Skeletal muscle tissue (tissue), 4 donors: Measurements from ENCODE around the gene GBA3. TPM values are rescaled to one million over a fixed set of nuclear protein-coding genes. Genes with fewer than 3 reads are reported as not detected.

Experiments used
- H3K27ac ChIP-seq: one replicate; pipeline ENCODE4 v1.7.0; 2013; ENCODE audit warnings: mild to moderate bottlenecking, low read depth, low read length, inconsistent platforms
- H3K27me3 ChIP-seq, 3 donors: one replicate each; pipeline ENCODE4 v1.7.0; 2013; ENCODE audit warnings: low read length in 3 of 3; ENCODE audit not compliant: control insufficient read depth in 3 of 3, insufficient read depth in 3 of 3
- H3K36me3 ChIP-seq, 3 donors: one replicate each; pipeline ENCODE4 v1.7.0; 2013; ENCODE audit warnings: low read length in 3 of 3; ENCODE audit not compliant: control insufficient read depth in 3 of 3, insufficient read depth in 3 of 3
- H3K4me1 ChIP-seq, 3 donors: one replicate each; pipeline ENCODE4 v1.7.0; 2013; ENCODE audit warnings: low read length in 3 of 3, mild to moderate bottlenecking in 3 of 3; ENCODE audit not compliant: control insufficient read depth in 3 of 3, insufficient read depth in 3 of 3
- H3K4me3 ChIP-seq, 3 donors: one replicate each; pipeline ENCODE4 v1.7.0; 2013; ENCODE audit warnings: low read length in 3 of 3
- H3K9ac ChIP-seq, 3 donors: one replicate each; pipeline ENCODE4 v1.7.0; 2013; ENCODE audit warnings: low read length in 3 of 3, mild to moderate bottlenecking in 3 of 3, moderate library complexity in 2 of 3, low read depth in 1 of 3
- H3K9me3 ChIP-seq, 3 donors: one replicate each; pipeline ENCODE4 v1.7.0; 2013; ENCODE audit warnings: low read length in 3 of 3; ENCODE audit not compliant: control insufficient read depth in 3 of 3
- total RNA-seq: library from RNA; depleted of rRNA; stranded (reverse); fragments of >200 nt; gene quantifications from one replicate; pipeline ENCODE4 v1.2.3, GENCODE V29; 2014
- donor health status: Osteomylitis.

GBA3 gene
- total RNA-seq, 1 donor from 2014 or later: not detected

GRCh38 chr4:22802876-22803275 lies 110.1 kb downstream of the GBA3 start:
- peaks cover 0 to 3% (median 0%) of the 10 kb centered on the region in 3 donors for H3K27me3 ChIP-seq
- H3K27ac ChIP-seq: no peak overlapping the region
- no peak overlapping the region for H3K9ac ChIP-seq
- no peaks in the 10 kb centered on the region for H3K9me3 ChIP-seq
- H3K4me3 ChIP-seq: no peak overlapping the region
- no peaks in the 10 kb centered on the region for H3K36me3 ChIP-seq
- H3K4me1 ChIP-seq: no peaks in the 10 kb centered on the region

- Histone ChIP-seq H3K36me3 (no peaks in the 10 kb centered on the region), H3K4me3 (no peak overlapping the region), H3K9ac (no peak overlapping the region), H3K27me3 (peaks cover 0 to 3% (median 0%) of the 10 kb centered on the region in 3 donors), H3K9me3 (no peaks in the 10 kb centered on the region), H3K4me1 (no peaks in the 10 kb centered on the region), H3K27ac (no peak overlapping the region)
Observed at GRCh38 chr4:22803512-22803911, 110.8 kb downstream of the GBA3 start.

DNA sequence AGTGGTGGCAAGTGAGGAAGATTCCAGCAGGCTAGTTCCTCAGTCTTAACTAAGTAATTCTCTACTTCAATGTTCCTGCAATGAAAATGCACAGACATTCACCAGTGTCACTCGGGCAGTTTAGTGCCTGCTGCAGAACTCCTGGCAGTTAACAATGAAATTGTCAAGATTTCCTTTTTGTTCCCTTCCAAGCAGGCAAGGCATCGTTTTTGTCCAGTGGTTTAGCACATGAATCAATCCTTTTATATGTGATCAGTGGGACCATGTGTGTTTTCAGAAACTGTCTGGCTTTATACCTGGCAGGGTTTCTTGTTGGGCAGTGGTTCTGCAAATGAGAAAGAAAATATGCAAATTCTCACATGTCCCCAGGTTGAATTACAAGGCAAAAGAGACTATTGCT lies 122.2 kb downstream of the GBA3 start:
- Histone ChIP-seq H3K9ac (no peak overlapping the region), H3K4me3 (no peak overlapping the region), H3K27me3 (no peaks in the 10 kb centered on the region), H3K36me3 (no peaks in the 10 kb centered on the region), H3K9me3 (no peaks in the 10 kb centered on the region), H3K4me1 (no peaks in the 10 kb centered on the region), H3K27ac (no peak overlapping the region)

GRCh38 chr4:22824091-22824490 lies 131.4 kb downstream of the GBA3 start:
- H3K9me3 ChIP-seq: no peaks in the 10 kb centered on the region
- no peaks in the 10 kb centered on the region for H3K27me3 ChIP-seq
- no peaks in the 10 kb centered on the region for H3K36me3 ChIP-seq
- no peak overlapping the region for H3K4me3 ChIP-seq
- H3K27ac ChIP-seq: no peak overlapping the region
- no peak overlapping the region for H3K9ac ChIP-seq
- no peaks in the 10 kb centered on the region for H3K4me1 ChIP-seq

- Histone ChIP-seq H3K4me1 (no peaks in the 10 kb centered on the region), H3K27ac (no peak overlapping the region), H3K4me3 (no peak overlapping the region), H3K27me3 (no peaks in the 10 kb centered on the region), H3K36me3 (no peaks in the 10 kb centered on the region), H3K9ac (no peak overlapping the region), H3K9me3 (no peaks in the 10 kb centered on the region)
Observed at GRCh38 chr4:22842360-22843018, 149.8 kb downstream of the GBA3 start.

GRCh38 chr4:22848332-22848731 lies 155.6 kb downstream of the GBA3 start:
- H3K9me3 ChIP-seq: no peaks in the 10 kb centered on the region
- H3K4me3 ChIP-seq: no peak overlapping the region
- H3K27me3 ChIP-seq: no peaks in the 10 kb centered on the region
- H3K36me3 ChIP-seq: no peaks in the 10 kb centered on the region
- H3K9ac ChIP-seq: no peak overlapping the region
- H3K4me1 ChIP-seq: no peaks in the 10 kb centered on the region
- H3K27ac ChIP-seq: no peak overlapping the region

- Histone ChIP-seq H3K4me1 (no peaks in the 10 kb centered on the region), H3K9me3 (no peaks in the 10 kb centered on the region), H3K36me3 (no peaks in the 10 kb centered on the region), H3K27ac (no peak overlapping the region), H3K4me3 (no peak overlapping the region), H3K9ac (no peak overlapping the region), H3K27me3 (no peaks in the 10 kb centered on the region)
Observed at GRCh38 chr4:22850055-22850454, 157.3 kb downstream of the GBA3 start.

GRCh38 chr4:22850630-22851029 lies 157.9 kb downstream of the GBA3 start:
- Histone ChIP-seq H3K27ac (no peak overlapping the region), H3K4me3 (no peak overlapping the region), H3K36me3 (no peaks in the 10 kb centered on the region)

DNA sequence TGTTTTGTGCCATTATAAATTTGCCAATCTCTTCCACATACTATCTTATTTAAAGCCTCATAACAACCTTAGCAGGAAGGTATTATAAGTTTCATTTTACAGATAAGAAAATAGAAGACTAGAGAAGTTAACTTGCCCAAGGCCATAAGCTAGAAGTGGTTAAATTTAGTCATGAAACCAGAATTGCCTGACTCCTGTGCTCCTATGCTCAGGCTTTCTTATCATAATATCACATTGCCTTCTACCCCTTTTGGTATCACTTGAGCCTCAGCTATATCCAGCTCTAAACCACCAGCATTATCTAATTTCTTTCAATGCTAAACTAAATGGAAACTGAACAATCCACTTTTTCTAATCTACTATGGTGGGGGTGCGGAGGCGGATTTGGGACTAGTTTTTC lies 164.7 kb downstream of the GBA3 start:
- Histone ChIP-seq H3K27ac (no peak overlapping the region), H3K9ac (no peak overlapping the region), H3K9me3 (no peaks in the 10 kb centered on the region), H3K4me3 (no peak overlapping the region), H3K27me3 (no peaks in the 10 kb centered on the region), H3K4me1 (no peaks in the 10 kb centered on the region), H3K36me3 (no peaks in the 10 kb centered on the region)

More at GRCh38 chr4:22850630-22851029, 157.9 kb downstream of the GBA3 start:
- no peak overlapping the region for H3K9ac ChIP-seq
- no peaks in the 10 kb centered on the region for H3K9me3 ChIP-seq
- no peaks in the 10 kb centered on the region for H3K27me3 ChIP-seq
- H3K4me1 ChIP-seq: no peaks in the 10 kb centered on the region

- H3K36me3 ChIP-seq: no peaks in the 10 kb centered on the region
- no peaks in the 10 kb centered on the region for H3K27me3 ChIP-seq
- no peak overlapping the region for H3K4me3 ChIP-seq
- H3K9me3 ChIP-seq: no peaks in the 10 kb centered on the region
- no peak overlapping the region for H3K27ac ChIP-seq
- no peak overlapping the region for H3K9ac ChIP-seq
- no peaks in the 10 kb centered on the region for H3K4me1 ChIP-seq
Observed at GRCh38 chr4:22859318-22859717, 166.6 kb downstream of the GBA3 start.
